A673 (cell line): ENCODE measurements around the gene GPR82. TPM values are rescaled to one million over a fixed set of nuclear protein-coding genes. Genes with fewer than 3 reads are reported as not detected.

Experiments used
- BruUV-seq: library from RNA; stranded (reverse); fragments of 400-500 nt; replicated peaks from 2 replicates; lab custom pipeline; 2021; lab: Mats Ljungman, UMichigan
- CTCF ChIA-PET: fragments of 300-600 bp; sonication (Branson Sonifier 250); formaldehyde crosslinking; loops from one replicate; lab custom pipeline; 2022; ENCODE audit warnings: antibody characterized with exemption; lab: Charles Lee
- POLR2A ChIA-PET: fragments of 300-600 bp; sonication (Branson Sonifier 250); formaldehyde crosslinking; loops from one replicate; lab custom pipeline; 2022; ENCODE audit warnings: antibody characterized with exemption; ENCODE audit not compliant: low non-redundant PET; lab: Charles Lee
- DNase-seq: peaks from one replicate; pipeline ENCODE4 v3.0.0-alpha.2; 2015; ENCODE audit warnings: low spot score
- H3K27ac ChIP-seq: fragments of 200-600 bp; sonication (generic); 2 replicates; pipeline ENCODE4 v1.5.1; 2016; ENCODE audit warnings: mixed run types, low read depth, mild to moderate bottlenecking, mixed read lengths, antibody characterized with exemption, low read length; ENCODE audit not compliant: poor library complexity, severe bottlenecking
- H3K27me3 ChIP-seq: fragments of 200-600 bp; sonication (generic); replicated peaks from 2 replicates; pipeline ENCODE4 v1.6.1; 2017; ENCODE audit warnings: mixed run types, low read depth, mild to moderate bottlenecking, mixed read lengths, antibody characterized with exemption, low read length; ENCODE audit not compliant: insufficient read depth, poor library complexity
- H3K36me3 ChIP-seq: fragments of 200-600 bp; sonication (generic); 2 replicates; pipeline ENCODE4 v1.6.1; 2016; ENCODE audit warnings: mixed run types, mild to moderate bottlenecking, mixed read lengths, antibody characterized with exemption, low read length; ENCODE audit not compliant: insufficient read depth, poor library complexity, severe bottlenecking
- H3K4me1 ChIP-seq: fragments of 200-600 bp; sonication (generic); 2 replicates; pipeline ENCODE4 v1.6.1; 2017; ENCODE audit warnings: mixed run types, mild to moderate bottlenecking, mixed read lengths, antibody characterized with exemption, low read length; ENCODE audit not compliant: insufficient read depth, poor library complexity, severe bottlenecking
- H3K4me3 ChIP-seq: fragments of 200-600 bp; sonication (generic); 2 replicates; pipeline ENCODE4 v1.5.1; 2016; ENCODE audit warnings: low read depth, mixed run types, mild to moderate bottlenecking, mixed read lengths, low read length; ENCODE audit not compliant: poor library complexity, severe bottlenecking
- H3K9me3 ChIP-seq: fragments of 200-600 bp; sonication (generic); 2 replicates; pipeline ENCODE4 v1.6.1; 2016; ENCODE audit warnings: mixed run types, low read depth, mild to moderate bottlenecking, mixed read lengths, antibody characterized with exemption, low read length; ENCODE audit not compliant: poor library complexity, severe bottlenecking
- CTCF ChIP-seq: fragments of 300-800, 200-600 bp; sonication (generic); conservative IDR thresholded peaks from 2 replicates; pipeline ENCODE4 v1.5.1; 2017; ENCODE audit warnings: low read depth, mild to moderate bottlenecking, antibody characterized with exemption, low read length, moderate library complexity, mixed read lengths
- EZH2 ChIP-seq: fragments of 200-600 bp; sonication (generic); IDR thresholded peaks from 2 replicates; pipeline ENCODE4 v1.6.1; 2017; ENCODE audit warnings: borderline replicate concordance, low read depth, mild to moderate bottlenecking, mixed read lengths, antibody characterized with exemption, low read length; ENCODE audit not compliant: poor library complexity, severe bottlenecking
- intact Hi-C: fragments of 100-400 bp; cut with micrococcal nuclease; formaldehyde crosslinking; loops from one replicate; pipeline ENCODE4 v1.10.0; 2022; ENCODE audit not compliant: unreplicated experiment
- total RNA-seq: library from RNA; stranded (reverse); gene quantifications from 2 replicates; pipeline ENCODE4 v1.2.3, GENCODE V29; 2021

The GPR82 gene
- total RNA-seq, 1 experiment from 2014 or later, result not detected

- no peaks in the 10 kb centered on the region for H3K9me3 ChIP-seq
- H3K36me3 ChIP-seq, result no peaks in the 10 kb centered on the region
- no peak overlapping the region for H3K4me3 ChIP-seq
- TF ChIP-seq EZH2 (no peak), CTCF (no peak)
- intact Hi-C loops, result no loop called here
- CTCF ChIA-PET, result no interaction called here
- no peak for DNase-seq
- BruUV-seq, result no TSS peak
- H3K27ac ChIP-seq, result no peak overlapping the region
- no peaks in the 10 kb centered on the region for H3K4me1 ChIP-seq
- POLR2A ChIA-PET, result interaction anchor here (0.5 kb wide), 1 partner anchor 15 kb away, joined by 7 read pairs; no protein-coding TSS in a partner anchor
- H3K27me3 ChIP-seq, result no peaks in the 10 kb centered on the region
These were observed 20.4 kb upstream of the GPR82 start for GRCh38 chrX:41703574-41704029.

GRCh38 chrX:41705042-41705441, 18.9 kb upstream of the GPR82 start:
- no peak for TF ChIP-seq EZH2
- TF ChIP-seq CTCF, result no peak
- H3K27me3 ChIP-seq, result no peaks in the 10 kb centered on the region
- no TSS peak for BruUV-seq
- H3K9me3 ChIP-seq, result no peaks in the 10 kb centered on the region
- H3K27ac ChIP-seq, result no peak overlapping the region
- no peak overlapping the region for H3K4me3 ChIP-seq
- no peaks in the 10 kb centered on the region for H3K36me3 ChIP-seq
- CTCF ChIA-PET, result no interaction called here
- no peaks in the 10 kb centered on the region for H3K4me1 ChIP-seq
- intact Hi-C loops, result no loop called here
- POLR2A ChIA-PET, result no interaction called here
- DNase-seq, result no peak

GRCh38 chrX:41705680-41706374, 18.2 kb upstream of the GPR82 start:
- BruUV-seq, result no TSS peak
- ChIA-PET CTCF (no interaction called here), POLR2A (no interaction called here)
- intact Hi-C loops, result no loop called here
- no peak overlapping the region for H3K4me3 ChIP-seq
- H3K36me3 ChIP-seq, result no peaks in the 10 kb centered on the region
- no peaks in the 10 kb centered on the region for H3K9me3 ChIP-seq
- H3K27ac ChIP-seq, result no peak overlapping the region
- DNase-seq, result no peak
- no peak for TF ChIP-seq CTCF
- no peak for TF ChIP-seq EZH2
- no peaks in the 10 kb centered on the region for H3K27me3 ChIP-seq
- no peaks in the 10 kb centered on the region for H3K4me1 ChIP-seq
